Measurements from ENCODE around the gene TIGAR. TPM values are rescaled to one million over a fixed set of nuclear protein-coding genes. Genes with fewer than 3 reads are reported as not detected.

The TIGAR gene
- total RNA-seq, 1 donor from 2014 or later = 5.9 TPM

DNA sequence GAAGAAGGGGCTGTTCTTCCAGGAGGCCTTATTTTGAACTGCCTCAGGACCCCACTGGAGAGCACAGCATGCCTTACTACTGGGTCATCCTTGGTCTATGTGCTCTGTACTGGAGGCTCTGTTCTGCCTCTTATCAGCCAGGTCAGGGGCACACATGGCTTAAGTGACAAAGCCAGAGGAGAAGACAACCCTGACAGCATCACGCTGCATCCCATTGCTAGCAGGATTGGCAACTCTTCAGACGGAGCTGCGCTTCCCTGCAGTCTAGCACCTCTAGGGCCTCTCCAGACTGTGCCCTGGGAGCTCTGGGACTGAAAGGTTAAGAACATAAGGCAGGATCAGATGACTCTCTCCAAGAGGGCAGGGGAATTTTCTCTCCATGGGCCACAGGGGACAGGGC lies 17.3 kb upstream of the TIGAR start:
- DNase-seq = no peak

GRCh38 chr12:4307593-4308333 lies 13.2 kb upstream of the TIGAR start:
- peak; percentile 87 for DNase-seq

GRCh38 chr12:4308334-4308950 lies 12.6 kb upstream of the TIGAR start:
- no peak for DNase-seq

DNA sequence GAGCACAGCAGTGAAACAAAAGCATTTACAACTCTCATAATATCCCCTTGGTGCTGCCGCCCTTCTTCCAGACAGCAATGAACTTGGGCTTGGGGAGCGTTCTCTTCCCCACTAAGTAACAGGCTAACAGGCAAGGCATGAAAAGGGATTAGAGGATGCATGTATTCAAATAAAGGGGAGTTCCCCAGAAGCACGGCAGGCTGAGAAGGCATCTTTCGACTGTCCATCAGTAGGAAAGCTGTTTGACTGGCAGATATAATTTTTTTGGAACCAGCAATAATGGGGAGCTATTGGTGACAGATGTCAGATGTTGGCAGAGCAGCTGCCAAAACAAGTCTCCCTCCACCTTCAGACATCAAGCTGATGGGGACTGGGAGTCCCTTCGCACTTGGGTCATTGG lies 9.2 kb upstream of the TIGAR start:
- no peak for DNase-seq

DNA sequence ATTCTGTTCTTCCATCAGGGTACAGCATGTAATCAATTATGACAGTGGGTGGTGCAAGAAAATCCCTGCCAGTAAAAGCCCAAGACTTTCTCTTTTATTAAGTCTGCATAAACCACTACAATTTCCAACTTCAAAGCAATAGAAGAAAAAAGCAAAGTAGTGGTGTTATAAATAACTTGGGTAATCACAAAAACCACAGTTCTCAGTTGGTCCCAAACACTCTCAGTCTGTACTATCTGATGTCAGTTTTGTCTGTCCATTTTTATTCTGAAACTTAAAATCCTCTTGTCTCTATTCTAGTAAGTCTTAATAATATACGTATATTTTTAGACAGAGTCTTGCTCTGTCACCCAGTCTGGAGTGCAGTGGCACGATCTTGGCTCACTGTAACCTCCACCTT lies 8.8 kb upstream of the TIGAR start:
- no peak for DNase-seq

DNA sequence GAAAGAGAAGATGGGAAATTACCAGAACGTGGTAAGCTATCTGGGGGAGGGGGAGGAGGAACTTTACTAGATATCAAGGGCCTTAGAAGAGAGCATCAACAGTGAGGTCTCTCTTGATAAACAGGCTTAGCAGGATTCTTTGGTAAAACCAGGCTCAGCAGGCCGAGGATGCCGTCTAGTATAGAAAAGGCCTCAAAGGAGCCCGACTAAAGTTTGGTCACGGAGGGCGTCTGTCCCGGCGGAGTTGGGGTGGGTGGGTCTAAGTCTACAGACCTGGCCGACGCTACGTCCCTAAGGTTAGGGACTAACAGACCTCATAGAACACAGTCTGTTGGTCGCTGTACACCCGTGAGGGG lies 538 bp upstream of the TIGAR start:
- DNase-seq = no peak

GRCh38 chr12:4322726-4323125 lies 1.7 kb downstream of the TIGAR start:
- DNase-seq = no peak

GRCh38 chr12:4323396-4323795 lies 2.4 kb downstream of the TIGAR start:
- no peak for DNase-seq

DNA sequence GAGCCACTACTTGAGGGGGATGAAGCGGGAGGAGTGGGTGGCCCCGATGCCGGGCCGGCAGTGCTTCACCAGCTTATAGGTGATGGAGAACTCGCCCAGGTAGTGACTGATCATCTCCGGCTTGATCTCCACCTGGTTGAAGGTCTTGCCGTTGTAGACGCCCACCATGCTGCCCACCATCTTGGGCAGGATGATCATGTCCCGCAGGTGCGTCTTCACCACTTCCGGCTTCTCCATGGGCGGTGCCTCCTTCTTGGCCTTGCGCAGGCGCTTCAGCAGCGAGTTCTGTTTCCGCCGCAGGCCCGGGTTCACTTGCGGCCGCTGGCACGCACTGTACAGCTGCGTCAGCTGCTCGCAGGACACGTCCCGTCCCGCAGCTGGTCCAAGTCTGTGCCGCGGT lies 3.4 kb downstream of the TIGAR start:
- DNase-seq = no peak

GRCh38 chr12:4325966-4326365 lies 5.0 kb downstream of the TIGAR start:
- DNase-seq = peak; percentile 41

- no peak for DNase-seq
These were observed 6.3 kb downstream of the TIGAR start for GRCh38 chr12:4327293-4327692.

DNA sequence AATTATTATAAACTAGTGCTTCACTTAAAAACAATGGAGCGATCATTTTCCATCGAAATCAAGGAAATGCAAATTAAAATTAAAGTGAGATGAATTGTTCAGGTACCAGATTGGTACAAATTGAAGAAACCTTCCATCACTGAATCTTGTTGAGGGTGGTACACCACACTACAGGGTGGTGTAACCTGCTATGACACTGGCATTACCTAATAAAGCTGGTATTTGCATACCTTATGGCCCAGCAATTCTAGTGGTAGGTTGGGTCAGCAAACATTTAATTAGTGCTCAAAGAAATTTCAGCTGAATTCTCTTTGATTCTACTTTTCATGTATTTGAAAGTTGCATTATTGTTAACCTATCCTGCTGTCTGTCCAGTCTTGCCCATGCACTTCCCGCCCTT lies 9.2 kb downstream of the TIGAR start:
- no peak for DNase-seq

- no peak for DNase-seq
These were observed 10.2 kb downstream of the TIGAR start for GRCh38 chr12:4331221-4331620.

DNA sequence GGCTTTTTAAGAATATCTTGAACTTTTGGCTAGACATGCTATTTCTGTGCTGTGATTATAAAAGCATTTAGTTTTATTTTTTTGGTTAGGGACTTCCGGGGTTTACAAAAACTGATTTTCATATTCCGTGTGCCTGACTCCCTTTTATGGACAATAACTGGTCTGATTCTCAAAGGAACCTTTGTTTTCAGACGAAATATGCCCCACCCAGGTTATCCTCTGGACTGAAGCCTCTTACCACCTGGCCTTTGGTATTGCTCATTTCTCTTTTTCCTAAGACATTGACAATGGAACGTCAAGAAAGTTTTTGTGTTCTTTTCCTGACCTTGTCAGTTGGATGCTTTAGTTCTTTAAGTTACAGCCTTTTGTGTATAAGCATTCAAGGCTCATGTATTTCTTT lies 10.8 kb downstream of the TIGAR start:
- no peak for DNase-seq

DNA sequence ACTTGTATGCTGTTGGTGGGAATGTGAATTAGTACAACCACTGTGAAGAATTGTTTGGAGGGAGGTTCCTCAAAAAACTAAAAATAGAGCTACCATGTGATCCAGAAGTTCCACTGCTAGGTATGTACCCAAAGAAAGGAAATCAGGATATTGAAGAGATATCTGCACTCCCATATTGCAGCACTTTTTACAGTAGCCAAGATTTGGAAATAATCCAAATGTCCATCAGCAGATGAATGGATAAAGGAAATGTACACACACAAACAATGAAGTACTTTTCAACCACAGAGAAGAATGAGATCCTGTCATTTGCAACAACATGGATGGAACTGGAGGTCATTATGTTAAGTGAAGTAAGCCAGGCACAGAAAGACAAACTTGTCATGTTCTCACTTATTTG lies 25.9 kb downstream of the TIGAR start:
- no peak for DNase-seq

DNA sequence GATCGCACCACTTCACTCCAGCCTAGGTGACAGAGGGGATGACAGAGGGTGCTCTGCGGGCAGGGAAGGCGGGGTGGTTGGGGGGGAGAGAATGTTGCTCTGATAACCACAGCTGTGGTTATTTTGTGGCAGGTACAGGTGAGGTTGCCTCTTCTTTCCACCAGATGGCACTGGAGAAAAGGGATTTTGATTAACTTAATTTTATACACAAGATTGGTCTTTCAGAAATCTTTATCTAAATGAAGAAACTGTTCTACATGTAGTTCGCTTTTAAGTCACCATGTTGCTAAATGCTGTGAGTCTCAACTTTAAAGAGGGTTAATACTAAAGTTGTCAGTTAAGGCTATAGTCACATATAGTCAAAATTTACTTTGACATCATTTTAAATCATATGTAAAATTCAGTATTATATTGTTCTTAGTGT lies 32.8 kb downstream of the TIGAR start:
- peak; percentile 29 for DNase-seq

- no peak for DNase-seq
These were observed 34.4 kb downstream of the TIGAR start for GRCh38 chr12:4355156-4356040.

DNA sequence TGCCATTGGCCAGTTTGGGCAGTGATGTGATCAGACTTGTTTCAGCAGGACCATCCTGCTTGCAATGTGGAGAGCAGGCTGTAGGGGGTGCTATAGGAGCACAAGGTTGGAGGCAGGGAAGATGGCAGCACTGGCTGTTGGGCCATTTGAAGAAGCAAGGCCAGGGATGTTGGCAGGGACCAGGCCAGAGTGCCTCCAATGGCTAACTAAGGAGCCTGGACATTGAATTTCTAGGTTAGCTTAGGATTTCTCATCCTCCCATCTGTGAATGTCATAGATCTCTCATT lies 35.0 kb downstream of the TIGAR start:
- peak; percentile 10 for DNase-seq

DNA sequence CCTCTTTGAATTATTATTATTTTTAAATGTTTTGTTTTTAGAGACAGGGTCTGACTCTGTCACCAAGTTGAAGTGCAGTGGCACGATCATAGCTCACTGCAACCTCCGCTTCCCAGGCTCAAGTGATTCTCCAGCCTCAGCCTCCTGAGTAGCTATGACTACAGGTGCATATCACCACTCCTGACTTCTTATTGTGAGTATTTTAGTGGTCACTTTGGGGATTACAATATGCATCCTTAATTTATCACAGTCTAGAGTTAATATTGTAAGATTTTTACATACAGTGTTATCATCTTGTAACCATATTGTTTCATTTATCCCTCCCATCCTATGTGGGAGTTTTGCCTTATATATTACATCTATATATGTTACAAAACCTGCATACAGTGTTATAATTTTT lies 45.1 kb downstream of the TIGAR start:
- no peak for DNase-seq

DNA sequence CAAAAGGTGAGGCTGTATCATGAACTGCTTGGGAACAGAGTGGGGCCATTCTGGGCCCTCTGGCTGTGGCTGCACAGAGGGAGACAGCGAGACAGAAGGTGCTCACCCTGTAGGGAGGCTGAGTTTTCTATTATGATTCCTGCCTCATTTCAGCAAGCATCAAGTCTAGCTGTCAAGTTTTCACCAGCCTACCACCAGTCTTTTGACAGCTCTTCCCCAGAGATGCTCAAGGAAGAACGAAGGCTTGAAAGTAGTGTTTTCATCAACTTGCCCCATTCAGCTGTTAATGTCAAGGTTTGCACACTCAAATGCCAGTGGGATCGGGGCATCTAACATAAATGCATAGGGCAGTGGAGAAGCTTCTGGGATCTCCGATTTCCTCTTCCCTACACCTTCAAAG lies 48.5 kb downstream of the TIGAR start:
- DNase-seq = no peak

GRCh38 chr12:4370265-4370664 lies 49.3 kb downstream of the TIGAR start:
- DNase-seq = no peak

DNA sequence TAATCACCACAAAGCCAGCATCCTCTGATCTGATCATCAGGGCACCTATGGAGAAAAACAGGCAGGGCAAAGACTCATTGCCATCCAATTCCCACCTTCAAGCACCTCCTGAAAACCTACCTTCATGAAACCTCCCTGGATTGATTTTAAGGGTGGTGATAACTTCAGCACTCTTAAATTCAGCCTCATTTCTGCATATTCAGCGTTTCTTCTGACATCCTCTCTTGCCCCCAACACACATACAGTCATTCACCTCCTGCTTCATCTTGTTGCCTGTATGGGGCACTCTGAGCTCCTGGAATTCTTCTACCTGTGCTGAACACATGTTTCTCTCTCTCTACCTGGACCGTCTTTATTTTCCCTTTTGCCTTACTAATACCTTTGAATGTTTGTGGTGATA lies 51.6 kb downstream of the TIGAR start:
- no peak for DNase-seq

- no peak for DNase-seq
These were observed 54.4 kb downstream of the TIGAR start for GRCh38 chr12:4375449-4375848.

DNA sequence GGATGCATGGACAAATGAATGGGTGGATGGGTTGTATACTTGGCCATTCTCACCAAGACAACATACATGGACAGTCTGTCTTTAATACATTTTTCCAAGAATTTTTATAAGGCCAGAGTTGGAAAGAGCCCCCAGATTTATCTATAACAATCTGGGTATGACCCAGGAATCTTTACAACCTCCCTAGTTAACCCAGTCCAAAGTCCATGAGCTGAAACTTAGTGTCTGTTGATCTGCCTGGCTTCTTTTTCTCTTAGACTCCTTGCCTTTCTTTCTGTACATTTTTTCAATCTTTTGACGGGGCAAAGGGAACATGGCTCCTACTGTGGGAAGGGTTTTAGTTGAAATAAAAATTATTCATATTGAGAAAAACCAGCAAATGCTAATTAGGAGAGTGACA lies 57.8 kb downstream of the TIGAR start:
- DNase-seq = no peak
